Right kidney (tissue), 1 donor: ENCODE results near the gene MBNL1.
"Not testable (repeated sequence)": the region's sequence is repeated elsewhere in the genome, so short reads cannot be mapped to it uniquely, and the experiment has no call there.

Experiments
- DNase-seq: peaks from one replicate; pipeline ENCODE4 v3.0.0-alpha.2; 2016

Gene MBNL1

GRCh38 chr3:152319831-152320617, 51.3 kb downstream of the MBNL1 start:
- no peak for DNase-seq

- DNase-seq, result no peak
Measured at GRCh38 chr3:152321200-152321954, 52.6 kb downstream of the MBNL1 start.

- DNase-seq, result no peak
Measured at GRCh38 chr3:152321955-152322377, 53.2 kb downstream of the MBNL1 start.

GRCh38 chr3:152322756-152323155, 54.0 kb downstream of the MBNL1 start:
- DNase-seq, result no peak

- no peak for DNase-seq
Measured at GRCh38 chr3:152323834-152324233, 55.1 kb downstream of the MBNL1 start.

GRCh38 chr3:152325136-152325535, 56.4 kb downstream of the MBNL1 start:
- no peak for DNase-seq

GRCh38 chr3:152327203-152327602, 58.5 kb downstream of the MBNL1 start:
- DNase-seq, result no peak

GRCh38 chr3:152328841-152329240, 60.1 kb downstream of the MBNL1 start:
- DNase-seq, result no peak

- no peak for DNase-seq
Measured at GRCh38 chr3:152330559-152330958, 61.8 kb downstream of the MBNL1 start.

- no peak for DNase-seq
Measured at GRCh38 chr3:152331018-152331541, 62.4 kb downstream of the MBNL1 start.

- no peak for DNase-seq
Measured at GRCh38 chr3:152331998-152332397, 63.3 kb downstream of the MBNL1 start.

- DNase-seq, result no peak
Measured at GRCh38 chr3:152333928-152334327, 65.2 kb downstream of the MBNL1 start.

- DNase-seq, result no peak
Measured at GRCh38 chr3:152334761-152335160, 66.0 kb downstream of the MBNL1 start.

- DNase-seq, result no peak
Measured at GRCh38 chr3:152335273-152335672, 66.5 kb downstream of the MBNL1 start.

- DNase-seq, result not testable (repeated sequence)
Measured at GRCh38 chr3:152337337-152337736, 68.6 kb downstream of the MBNL1 start.

GRCh38 chr3:152338159-152338720, 69.5 kb downstream of the MBNL1 start:
- DNase-seq, result no peak

- DNase-seq, result no peak
Measured at GRCh38 chr3:152339881-152340505, 71.3 kb downstream of the MBNL1 start.

- no peak for DNase-seq
Measured at GRCh38 chr3:152345233-152345632, 76.5 kb downstream of the MBNL1 start.

GRCh38 chr3:152346058-152346457, 77.3 kb downstream of the MBNL1 start:
- no peak for DNase-seq

GRCh38 chr3:152346740-152347139, 78.0 kb downstream of the MBNL1 start:
- DNase-seq, result no peak

- DNase-seq, result no peak
Measured at GRCh38 chr3:152348436-152349177, 79.9 kb downstream of the MBNL1 start.

GRCh38 chr3:152349392-152349791, 80.7 kb downstream of the MBNL1 start:
- DNase-seq, result no peak
